Cerebellar nuclear complex (tissue), 1 donor: ENCODE data around the gene OSBP.
"Not testable (repeated sequence)": the region's sequence is repeated elsewhere in the genome, so short reads cannot be mapped to it uniquely, and the experiment has no call there.

Experiments
- DNase-seq, 2 experiments: peaks; one replicate each; lab custom pipeline; 2025; lab: John Stamatoyannopoulos, UW

The OSBP gene, protein sequence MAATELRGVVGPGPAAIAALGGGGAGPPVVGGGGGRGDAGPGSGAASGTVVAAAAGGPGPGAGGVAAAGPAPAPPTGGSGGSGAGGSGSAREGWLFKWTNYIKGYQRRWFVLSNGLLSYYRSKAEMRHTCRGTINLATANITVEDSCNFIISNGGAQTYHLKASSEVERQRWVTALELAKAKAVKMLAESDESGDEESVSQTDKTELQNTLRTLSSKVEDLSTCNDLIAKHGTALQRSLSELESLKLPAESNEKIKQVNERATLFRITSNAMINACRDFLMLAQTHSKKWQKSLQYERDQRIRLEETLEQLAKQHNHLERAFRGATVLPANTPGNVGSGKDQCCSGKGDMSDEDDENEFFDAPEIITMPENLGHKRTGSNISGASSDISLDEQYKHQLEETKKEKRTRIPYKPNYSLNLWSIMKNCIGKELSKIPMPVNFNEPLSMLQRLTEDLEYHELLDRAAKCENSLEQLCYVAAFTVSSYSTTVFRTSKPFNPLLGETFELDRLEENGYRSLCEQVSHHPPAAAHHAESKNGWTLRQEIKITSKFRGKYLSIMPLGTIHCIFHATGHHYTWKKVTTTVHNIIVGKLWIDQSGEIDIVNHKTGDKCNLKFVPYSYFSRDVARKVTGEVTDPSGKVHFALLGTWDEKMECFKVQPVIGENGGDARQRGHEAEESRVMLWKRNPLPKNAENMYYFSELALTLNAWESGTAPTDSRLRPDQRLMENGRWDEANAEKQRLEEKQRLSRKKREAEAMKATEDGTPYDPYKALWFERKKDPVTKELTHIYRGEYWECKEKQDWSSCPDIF

DNA sequence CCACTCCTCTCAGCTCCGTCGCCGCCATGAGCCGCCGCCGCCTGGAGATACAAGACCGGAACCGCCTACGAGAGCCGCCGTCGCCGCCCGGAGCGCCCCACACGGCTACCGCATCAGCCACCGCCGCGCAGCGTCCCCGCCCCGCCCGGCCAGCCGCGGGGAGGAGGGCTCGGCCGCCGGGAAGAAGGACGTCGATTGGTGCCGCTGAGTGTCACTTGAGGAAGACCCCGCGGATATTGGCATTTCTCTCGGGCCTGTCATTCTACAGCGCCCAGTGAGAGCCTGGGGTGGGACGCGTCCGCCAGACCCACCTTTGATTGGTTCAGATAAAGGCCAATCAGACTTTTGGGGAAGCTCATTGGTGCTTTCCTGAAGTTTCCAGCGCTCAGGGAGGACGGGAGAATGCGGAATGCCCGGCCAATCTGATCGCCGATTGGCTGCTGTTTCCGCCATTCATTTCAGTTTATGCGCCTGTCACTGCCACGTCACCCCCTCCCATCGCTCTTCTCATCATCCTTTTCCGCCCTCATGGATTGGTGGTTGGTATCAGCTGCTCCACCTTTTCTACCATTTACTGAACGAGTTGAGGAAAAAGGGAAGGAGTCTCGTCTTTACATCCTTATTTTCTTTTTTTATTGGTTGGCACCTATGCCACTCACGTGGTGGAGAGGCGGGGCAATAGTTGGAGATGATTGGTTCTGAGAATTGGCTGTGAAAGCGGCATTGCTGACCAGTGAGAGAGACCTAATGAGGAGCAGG, at the start of gene OSBP:
Gene OSBP, minus strand, starts transcription at position 138 of the 759 bp plus-strand sequence. Its CDS starts 110 bp downstream, at position 28.
- DNase-seq = peak; percentile 100

GRCh38 chr11:59660621-59661020, 45.0 kb upstream of the OSBP start:
- DNase-seq = no peak

DNA sequence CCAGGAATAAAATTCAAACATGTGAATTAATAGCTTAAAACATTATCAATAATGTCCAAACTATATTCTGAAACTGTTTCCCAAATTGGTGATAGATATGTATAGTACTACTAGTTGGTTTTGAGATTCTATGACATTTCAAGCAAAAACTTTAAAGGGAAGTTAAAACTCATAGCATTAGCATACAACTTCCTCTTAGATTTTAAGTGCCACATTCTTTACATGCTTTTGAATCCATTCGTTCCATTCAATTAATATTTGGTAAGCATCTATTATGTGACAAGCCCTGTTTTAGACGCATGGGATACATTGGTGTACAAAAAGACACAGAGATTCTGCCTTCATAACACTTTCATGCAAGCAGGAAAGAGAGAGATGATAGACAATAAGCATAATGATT, 44.4 kb upstream of the OSBP start:
- no peak for DNase-seq

GRCh38 chr11:59658036-59658435, 42.5 kb upstream of the OSBP start:
- no peak for DNase-seq

- no peak for DNase-seq
Measured at GRCh38 chr11:59654893-59655292, 39.3 kb upstream of the OSBP start.

DNA sequence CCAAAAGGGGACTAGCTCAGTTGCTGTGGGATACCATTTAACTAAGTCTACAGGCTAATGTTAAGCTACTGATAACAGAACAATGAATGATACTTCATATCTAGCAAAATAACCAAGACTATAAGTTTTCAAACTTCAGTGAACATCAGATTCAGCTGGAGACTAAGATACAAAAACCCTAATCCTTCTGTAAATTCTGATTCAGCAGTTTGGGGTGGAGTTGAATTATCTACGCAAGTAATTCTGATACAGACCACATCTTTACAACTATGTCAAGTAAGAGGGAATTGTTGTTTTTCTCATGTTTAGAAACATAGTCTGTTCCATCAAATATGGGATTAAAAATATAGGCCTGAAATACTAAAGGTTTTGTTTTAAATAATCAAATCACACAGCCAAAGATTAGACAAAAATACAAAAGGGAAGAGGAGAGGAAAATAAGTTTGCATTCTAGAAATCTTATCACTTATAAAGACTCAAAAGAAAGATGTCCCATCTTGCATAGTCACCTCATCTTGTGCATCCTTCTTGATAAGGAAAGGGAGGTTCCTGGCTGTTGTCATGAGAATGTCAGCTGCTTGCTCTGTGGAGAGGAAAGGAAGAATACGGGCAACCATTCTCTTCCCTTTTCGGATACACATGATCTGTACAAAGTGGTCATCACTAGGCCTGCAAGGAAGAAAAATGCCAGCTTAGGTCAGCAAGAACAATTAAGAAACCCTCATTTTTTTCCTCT, 31.8 kb upstream of the OSBP start:
- no peak for DNase-seq

DNA sequence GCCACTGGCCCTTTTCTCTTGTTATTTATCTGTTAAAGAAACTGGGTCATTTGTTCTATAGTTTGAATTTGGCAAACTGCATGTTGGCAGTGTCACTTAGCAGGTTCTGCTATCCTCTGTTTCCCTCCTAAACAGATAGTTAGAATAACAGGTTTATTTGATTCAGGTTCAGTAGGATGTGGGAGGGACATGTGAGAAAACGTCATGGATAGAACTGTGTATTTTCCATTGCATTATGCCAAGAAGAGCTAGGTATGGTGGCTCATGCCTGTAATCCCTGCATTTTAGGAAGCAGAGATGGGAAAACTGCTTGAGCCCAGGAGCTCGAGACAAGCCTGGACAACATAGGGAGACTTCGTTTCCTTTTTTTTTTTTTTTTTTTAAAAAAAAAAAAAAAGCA, 29.0 kb upstream of the OSBP start:
- DNase-seq = no peak

DNA sequence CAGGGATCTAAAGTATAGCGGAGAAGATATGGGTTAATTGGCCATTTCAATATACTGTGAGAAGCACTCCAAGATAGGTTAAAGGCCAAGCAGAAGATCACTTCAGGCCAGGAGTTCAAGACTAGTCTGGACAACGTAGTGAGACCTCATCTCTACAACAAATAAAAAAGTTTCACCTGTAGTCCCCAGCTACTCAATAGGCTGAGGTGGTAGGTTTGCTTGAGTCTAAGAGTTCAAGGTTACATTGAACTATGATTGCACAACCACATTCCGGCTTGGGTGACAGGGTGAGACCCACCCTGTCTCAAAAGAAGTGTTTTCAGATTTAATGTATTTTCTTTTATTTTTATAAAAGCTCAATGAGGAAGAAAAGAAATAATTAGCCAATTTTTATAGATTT, 27.8 kb upstream of the OSBP start:
- no peak for DNase-seq

GRCh38 chr11:59641156-59641555, 25.6 kb upstream of the OSBP start:
- DNase-seq = no peak

DNA sequence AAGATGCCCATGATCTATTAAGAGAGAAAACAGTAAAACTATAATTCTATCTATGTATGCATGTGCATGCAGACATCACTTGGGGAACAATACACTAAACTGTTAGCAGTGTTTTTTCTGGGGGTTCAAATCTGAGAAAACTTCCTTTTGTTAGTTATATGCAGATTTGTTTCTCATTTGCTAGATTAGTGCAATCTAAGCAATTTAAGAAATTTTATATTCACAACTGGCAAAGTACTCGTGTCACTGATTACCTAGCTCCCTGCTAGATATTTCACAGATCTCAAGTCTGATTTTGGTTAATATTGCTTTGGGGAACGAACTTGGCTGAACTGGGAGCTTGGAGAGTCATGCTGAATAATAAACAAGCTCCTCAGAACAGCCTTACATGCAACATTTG, 14.9 kb upstream of the OSBP start:
- DNase-seq = no peak

DNA sequence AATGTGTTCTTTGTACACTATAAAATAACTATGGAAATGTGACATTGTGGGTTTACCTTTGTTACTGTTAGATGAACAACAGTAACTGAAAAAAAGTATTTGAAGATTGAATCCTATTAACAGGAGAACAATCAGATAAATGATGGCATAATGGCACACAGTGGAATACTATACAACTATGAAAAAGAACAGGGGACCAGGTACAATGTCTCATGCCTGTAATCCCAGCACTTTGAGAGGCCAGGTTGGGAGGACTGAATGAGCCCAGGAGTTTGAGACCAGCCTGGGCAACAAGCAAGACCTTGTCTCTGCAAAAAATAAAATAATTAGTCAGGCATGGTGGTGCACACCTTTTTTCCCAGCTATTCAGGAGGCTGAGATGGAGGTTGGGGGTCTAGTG, 14.4 kb upstream of the OSBP start:
- no peak for DNase-seq

DNA sequence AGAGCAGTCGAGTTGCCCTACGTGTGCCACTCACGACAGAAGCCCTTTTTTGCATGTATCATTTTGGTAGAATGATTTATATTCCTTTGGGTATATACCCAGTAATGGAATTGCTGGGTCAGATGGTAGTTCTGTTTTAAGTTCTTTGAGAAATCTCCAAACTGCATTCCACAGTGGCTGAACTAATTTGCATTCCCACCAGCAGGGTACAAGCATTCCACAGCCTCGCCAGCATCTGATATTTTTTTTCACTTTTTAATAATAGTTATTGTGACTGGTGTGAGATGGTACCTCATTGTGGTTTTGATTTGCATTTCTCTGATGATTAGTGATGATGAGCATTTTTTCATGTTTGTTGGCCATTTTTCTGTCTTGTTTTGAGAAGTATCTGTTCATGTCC, 11.4 kb upstream of the OSBP start:
- DNase-seq = not testable (repeated sequence)

DNA sequence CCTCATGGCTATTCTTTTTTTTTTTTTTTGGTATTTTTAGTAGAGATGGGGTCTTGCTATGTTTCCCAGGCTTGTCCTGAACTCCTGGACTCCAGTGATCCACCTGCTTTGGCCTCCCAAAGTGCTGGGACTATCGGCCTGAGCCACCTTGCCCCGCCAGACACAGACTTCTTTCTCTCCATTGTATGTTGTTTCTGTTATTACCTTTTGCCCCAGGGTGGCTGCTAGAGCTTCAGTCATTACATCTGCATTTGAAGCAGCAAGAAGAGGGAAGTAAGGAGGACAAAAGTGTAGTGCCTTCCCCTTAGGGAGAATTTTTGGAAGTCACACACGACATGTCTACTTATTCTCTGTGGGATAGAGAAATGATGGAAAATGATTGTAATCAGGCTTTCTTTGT, 10.1 kb upstream of the OSBP start:
- no peak for DNase-seq

- no peak for DNase-seq
Measured at GRCh38 chr11:59617876-59618275, 2.3 kb upstream of the OSBP start.

DNA sequence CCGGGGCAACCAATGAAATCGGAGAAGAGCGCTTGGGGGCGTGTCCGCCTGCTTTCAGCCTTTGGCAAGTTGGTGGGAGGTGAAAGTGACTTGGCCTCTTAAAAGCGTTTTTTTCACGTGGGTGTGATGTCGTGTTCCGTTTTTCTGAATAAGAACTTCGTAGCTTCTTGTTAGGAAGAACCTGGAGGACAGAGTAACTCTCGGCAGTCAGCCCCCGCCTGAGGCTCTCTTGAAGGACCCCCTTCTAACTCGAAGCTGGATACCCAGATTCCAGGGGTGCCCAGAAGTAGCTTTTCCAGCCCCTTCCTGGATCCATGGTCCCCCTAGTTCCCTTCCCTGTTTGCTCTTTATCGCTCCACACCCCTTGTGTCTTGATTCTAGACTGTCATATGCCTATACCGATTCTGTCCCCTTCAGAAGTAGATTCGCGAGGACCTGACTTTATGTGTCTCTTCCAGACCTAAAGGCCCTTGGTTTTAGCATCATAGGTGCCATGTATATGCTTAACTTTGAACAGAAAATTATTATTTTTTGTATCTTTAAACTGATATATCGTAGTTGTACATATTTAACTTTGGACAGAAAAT, 915 bp upstream of the OSBP start:
- DNase-seq = no peak

- no peak for DNase-seq
Measured at GRCh38 chr11:59615120-59615636, 396 bp downstream of the OSBP start.

- no peak for DNase-seq
Measured at GRCh38 chr11:59614277-59615119, 1.1 kb downstream of the OSBP start.

DNA sequence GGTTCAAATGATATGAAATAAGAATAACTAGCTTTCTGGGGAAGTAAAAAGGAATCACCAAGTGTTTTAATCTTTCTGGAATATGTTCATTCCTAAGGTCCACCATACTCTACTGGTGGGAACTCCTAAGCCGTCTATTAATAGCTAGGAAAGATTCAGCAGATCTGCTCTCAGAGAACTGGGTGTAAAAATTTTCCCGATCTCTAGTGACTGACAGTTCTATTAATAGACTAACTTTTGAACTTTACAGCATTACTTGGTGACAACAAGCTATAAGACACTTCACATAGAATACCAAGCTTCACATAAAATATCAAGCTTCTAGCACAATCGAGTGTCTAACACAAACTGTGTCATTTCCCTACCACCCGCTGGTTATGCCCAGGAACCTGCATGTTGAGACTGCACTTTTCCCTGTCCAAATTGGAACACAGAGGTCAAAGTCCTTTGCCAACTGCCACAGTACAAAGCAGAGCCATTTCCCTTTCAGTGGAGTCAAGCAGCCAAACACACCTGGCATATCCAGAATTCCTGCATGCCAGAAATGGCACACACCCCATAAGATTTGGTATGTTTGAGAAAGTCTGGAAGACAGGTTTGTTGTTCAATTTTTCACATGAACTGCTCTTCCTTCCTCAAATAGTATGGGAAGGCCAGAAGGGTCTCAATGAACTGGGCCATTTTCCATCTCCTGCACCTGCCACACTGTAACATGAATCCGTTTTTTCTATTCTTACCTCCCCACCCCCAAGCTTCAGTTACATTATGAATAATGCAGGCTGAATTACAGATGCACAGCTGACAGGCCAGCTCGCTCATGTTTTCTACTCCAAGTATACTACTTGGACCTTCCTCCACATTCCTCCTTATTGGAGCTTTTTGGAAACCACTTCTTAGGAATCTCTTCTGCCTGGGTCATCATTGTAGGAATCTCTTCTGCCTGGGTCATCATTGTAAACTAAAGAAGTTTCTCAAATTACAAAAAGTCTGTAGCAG, 3.7 kb downstream of the OSBP start:
- no peak for DNase-seq

- no peak for DNase-seq
Measured at GRCh38 chr11:59610289-59610688, 5.3 kb downstream of the OSBP start.
